OCI-LY7 (cell line): ENCODE data around the gene BNIP3.

Experiments used
- EZH2phosphoT487 ChIP-seq: fragments of 200-600 bp; sonication (generic); IDR thresholded peaks from 2 replicates; pipeline ENCODE4 v1.6.1; 2018; ENCODE audit warnings: low read depth, borderline replicate concordance, mild to moderate bottlenecking, mixed run types, antibody characterized with exemption, low read length, moderate library complexity, mixed read lengths
- TF ChIP-seq, protein P1 (sequence below): fragments of 200-600 bp; sonication (generic); conservative IDR thresholded peaks from 2 replicates; pipeline ENCODE4 v1.5.1; 2014; ENCODE audit warnings: mild to moderate bottlenecking, antibody characterized with exemption, low read length, moderate library complexity, mixed read lengths

DNA sequence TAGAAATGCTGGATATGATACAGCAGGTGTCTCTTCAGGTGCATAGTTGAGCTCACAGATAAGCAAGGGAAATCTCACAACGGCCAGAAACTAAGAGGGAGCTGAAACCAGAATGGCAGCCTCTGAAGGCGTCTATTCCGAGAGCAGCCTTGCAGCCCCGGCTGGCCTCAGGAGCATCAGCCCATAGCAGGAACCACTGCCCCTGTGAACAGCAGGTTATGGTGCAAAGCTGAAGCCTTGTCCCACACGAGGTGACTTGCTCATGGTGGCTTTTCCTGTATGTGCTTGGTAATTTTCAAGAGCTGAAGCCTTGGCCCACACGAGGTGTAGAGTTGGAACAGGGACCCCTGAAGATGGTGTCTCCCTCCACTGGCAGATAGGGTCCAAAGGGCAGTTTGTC is 33.2 kb downstream of the BNIP3 start:
- TF ChIP-seq, protein P1, sequence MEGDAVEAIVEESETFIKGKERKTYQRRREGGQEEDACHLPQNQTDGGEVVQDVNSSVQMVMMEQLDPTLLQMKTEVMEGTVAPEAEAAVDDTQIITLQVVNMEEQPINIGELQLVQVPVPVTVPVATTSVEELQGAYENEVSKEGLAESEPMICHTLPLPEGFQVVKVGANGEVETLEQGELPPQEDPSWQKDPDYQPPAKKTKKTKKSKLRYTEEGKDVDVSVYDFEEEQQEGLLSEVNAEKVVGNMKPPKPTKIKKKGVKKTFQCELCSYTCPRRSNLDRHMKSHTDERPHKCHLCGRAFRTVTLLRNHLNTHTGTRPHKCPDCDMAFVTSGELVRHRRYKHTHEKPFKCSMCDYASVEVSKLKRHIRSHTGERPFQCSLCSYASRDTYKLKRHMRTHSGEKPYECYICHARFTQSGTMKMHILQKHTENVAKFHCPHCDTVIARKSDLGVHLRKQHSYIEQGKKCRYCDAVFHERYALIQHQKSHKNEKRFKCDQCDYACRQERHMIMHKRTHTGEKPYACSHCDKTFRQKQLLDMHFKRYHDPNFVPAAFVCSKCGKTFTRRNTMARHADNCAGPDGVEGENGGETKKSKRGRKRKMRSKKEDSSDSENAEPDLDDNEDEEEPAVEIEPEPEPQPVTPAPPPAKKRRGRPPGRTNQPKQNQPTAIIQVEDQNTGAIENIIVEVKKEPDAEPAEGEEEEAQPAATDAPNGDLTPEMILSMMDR: no peak
- no peak for TF ChIP-seq EZH2phosphoT487
